Astrocyte (in vitro differentiated cells and primary cell): Measurements from ENCODE around the gene INSL6.

ENCODE experiments used
- CTCF ChIP-seq: IDR thresholded peaks from 2 replicates; pipeline ENCODE4 v1.5.1; 2011; ENCODE audit warnings: low read depth, mild to moderate bottlenecking, inconsistent platforms, low read length, moderate library complexity; ENCODE audit not compliant: insufficient read depth
- EZH2 ChIP-seq: IDR thresholded peaks from 2 replicates; pipeline ENCODE4 v1.6.1; 2012; ENCODE audit warnings: mild to moderate bottlenecking, low read length, inconsistent platforms; ENCODE audit not compliant: insufficient read depth

- TF ChIP-seq EZH2 (no peak), CTCF (no peak)
These were observed 62.9 kb downstream of the INSL6 start for GRCh38 chr9:5122516-5122915.
